ENCODE measurements around the gene ZGPAT.
A peak's percentile ranks its signal among the peaks of the same experiment; 100 is the strongest.

The ZGPAT gene

DNA sequence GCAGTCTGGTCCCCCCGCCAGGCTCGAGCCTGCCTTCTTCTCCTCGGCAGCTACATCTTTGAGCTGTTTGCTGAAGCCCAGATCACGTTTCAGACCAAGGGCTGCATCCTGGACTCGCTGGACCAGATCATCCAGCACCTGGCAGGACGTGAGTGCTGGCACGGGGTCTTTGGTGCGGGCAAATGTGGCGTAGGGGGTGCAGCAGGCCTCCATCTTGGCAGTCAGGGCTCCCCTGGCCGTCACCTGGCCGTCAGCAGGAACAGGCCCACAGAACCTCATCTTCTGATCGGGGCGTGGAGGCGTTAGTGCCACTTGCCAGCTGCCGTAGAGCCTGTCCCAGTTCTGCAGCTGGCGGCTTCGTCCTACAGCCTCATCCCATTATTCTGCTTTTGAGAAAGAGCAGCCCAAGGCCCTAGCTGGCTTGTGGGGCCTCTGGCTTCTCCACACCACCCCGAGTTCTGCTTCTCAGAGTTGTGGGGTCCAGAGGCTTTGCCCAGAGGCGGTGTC is 28.0 kb upstream of the ZGPAT start:
- no peak for DNase-seq

DNA sequence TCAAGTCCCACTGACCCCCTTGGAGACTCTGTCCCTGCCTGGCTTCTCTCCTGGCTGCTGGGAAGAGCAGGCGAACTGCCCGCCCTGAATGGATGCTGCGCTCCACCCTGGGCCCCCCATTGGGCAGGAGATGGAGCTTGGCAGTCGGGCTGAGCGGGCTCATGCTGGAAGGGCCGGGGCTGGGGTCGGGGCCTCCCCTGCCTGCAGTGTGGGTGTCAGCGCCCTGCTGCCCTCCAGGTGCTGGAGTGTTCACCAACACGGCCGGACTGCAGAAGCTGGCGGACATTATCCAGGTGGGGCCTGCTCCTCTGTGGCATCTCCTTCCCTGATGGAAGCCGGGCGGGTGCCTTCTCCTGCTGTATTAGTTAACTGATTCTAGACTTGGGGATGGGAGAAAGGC is 27.4 kb upstream of the ZGPAT start:
- DNase-seq: no peak

DNA sequence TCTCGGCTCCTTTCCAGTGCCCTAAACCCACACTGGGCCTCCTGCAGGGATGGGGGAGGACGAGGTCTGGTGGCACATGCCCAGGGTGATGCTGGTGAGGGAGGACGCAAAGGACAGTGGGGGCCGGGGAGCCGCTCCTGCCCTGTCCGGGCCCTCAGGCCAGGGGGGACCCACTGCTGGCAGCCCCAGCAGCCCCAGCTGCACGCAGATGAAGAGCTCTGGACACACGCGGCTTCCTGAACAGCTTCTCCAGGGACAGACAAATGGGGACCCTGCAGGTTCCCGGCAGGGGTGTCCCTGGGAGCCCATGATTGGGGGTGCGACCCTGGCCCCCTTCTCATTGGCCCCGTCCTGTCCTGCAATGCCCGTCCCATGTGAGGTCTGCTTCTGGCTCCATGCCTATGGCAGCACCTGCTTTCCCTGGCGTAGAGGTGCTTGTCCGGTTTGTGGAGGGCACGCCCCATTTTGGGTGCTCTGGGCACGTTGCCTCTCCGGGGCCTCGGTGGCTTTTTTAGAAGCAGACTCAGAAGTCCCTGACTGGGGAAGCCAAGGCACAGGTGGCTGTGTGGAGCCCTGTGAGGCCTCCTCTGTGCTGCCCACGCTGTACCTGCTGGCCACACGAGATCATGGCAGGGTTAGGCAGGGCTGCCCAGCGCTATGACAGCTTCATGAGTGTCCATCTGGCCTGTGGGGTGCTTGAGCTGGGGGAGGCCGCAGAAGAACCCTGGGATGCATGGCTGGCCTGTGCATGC is 26.8 kb upstream of the ZGPAT start:
- no peak for DNase-seq

DNA sequence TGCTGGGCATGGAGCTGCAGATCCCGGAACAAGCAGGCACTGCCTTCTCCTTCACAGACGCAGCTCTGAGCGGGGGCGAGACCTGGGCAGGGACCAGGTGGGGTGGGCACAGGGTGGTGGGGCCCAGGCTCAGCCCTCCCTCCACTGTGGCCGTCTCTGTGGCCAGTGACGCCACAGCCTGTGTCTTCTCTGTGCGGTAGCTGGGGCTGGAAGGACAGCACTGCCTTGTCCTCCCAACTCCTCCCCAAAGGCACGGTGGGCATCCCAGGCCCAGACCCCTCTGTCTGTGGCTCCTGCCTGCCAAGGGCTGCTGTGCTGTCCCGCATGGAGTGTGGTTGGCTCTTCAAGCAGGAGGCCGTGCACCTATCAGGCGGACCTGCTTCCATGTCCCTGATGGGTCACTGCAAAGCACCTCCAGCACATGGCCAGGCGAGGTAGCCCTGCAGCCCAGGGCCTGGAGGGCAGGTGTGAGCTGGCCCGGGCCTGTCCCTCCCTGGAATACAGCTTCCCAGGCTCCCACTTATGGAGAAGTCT is 26.2 kb upstream of the ZGPAT start:
- no peak for DNase-seq

DNA sequence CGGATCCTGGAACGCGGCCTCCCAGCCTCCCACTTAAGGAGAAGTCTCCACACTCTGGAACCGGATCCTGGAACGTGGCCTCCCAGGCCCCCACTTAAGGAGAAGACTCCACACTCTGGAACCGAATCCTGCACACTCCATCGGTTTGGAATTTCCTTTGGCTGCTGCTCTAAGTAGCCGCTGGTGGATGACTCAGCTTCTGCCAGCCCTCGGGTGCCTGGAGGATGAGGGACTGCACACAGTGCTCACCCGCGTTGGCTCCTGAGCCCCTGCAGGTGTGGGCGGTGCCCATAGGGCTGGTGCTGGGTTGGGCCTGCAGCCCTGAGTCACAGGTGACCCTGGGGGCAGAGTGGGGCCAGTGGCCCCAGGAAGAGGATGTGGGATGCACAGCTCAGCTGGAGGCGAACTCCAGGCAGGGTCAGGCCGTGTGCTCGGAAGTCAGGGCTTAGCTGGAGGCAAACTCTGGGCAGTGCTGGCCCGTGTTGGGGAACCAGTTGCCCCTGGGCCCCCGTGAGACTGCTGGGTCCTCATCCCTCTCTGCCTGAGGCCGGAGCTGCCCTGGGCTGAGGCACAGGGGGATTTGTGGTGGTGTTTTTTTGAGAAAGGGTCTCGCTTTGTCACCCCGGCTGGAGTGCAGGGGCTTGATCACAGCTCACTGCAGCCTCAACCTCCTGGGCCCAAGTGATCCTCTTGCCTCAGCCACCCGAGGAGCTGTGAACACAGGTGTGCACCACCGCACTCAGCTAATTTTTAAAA is 25.3 kb upstream of the ZGPAT start:
- peak; percentile 81 for DNase-seq

DNA sequence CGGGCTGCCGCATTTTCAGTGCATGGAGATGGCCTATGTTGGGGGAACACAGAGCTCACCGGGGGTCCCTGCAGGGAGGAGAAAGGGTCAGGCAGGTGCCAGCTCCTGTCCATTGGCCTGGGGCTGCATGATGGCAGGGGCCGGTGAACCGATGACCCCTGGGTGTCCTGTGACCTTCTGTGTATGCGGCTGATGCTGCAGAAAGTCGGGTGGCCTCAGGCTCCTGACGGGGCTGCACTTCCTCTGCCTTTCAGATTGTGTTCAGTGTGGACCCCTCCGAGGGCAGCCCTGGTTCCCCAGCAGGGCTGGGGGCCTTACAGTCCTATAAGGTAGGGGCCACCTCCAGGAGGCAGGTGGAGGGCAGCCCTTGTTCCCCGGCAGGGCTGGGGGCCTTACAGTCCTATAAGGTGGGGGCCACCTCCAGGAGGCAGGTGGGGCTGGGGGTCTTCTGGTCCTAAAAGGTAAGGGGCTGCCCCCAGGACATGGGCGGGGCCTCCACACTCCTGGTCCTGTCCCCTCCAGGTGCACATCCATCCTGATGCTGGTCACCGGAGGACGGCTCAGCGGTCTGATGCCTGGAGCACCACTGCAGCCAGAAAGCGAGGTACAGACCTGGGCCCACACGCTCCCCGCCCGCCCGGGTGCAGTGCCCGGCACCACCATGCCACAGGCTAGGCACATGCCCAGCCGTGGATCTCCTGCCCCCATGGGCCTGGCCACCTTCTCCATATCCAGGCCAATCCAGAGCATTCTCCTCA is 22.4 kb upstream of the ZGPAT start:
- no peak for DNase-seq

DNA sequence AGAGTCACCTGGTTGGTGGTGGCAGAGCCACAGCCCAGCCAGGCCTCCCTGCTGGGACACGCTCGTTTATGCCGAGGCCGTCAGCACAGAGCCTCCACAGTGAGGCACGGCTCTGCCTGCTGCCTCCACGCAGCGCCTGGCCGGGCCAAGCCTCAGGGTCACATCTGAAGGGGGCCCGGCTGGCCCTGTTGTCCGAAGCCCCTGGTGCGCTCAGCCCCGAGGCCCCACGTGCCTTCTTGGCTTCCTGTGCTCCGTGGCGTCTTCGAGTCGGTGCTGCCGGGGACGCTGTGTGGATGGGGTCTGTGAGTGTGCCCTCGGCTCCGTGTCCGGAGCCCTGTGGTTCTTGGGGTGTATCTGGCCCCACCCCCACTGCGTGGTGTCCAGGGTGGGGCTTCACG is 21.7 kb upstream of the ZGPAT start:
- DNase-seq: no peak

DNA sequence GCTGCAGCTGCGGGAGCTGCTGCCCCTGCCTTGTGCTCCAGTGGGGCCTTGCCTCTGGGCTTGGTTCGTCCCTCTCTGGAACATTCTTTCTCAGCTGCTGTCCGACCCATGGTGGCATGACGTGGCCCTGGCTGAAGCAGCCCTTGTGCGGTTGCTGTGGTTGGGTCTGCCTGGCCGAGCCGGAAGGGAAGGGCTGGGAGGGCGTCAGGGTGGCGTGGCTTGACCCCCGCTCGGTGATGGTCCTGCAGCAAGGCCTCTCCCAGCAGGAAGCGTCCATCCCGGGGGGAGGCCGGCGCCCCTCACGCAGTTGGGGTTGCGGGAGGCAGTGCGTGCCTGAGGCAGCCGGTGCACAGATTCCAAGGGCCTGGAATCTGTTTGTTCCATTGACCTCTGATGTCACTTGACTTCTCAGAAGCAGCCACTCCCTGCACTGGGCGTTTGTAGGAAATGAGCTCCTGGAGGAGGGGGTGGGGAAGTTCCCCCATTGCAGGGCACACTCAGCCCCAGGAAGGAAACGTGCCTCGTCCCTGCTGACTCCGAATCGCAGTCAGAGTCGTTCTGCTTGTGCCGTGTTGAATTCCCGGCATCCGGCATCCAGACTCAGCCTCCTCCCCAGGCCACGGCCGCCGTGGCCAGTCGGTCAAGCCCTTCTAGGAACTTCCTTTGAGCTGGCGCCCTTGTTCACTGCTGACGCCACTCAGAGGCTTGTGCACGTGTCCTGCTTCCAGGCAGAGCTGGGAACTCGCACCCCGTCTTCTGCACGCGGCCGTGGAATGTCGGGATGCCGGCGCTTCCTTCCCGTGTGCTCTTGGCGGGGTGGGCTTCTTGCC is 21.1 kb upstream of the ZGPAT start:
- no peak for DNase-seq

DNA sequence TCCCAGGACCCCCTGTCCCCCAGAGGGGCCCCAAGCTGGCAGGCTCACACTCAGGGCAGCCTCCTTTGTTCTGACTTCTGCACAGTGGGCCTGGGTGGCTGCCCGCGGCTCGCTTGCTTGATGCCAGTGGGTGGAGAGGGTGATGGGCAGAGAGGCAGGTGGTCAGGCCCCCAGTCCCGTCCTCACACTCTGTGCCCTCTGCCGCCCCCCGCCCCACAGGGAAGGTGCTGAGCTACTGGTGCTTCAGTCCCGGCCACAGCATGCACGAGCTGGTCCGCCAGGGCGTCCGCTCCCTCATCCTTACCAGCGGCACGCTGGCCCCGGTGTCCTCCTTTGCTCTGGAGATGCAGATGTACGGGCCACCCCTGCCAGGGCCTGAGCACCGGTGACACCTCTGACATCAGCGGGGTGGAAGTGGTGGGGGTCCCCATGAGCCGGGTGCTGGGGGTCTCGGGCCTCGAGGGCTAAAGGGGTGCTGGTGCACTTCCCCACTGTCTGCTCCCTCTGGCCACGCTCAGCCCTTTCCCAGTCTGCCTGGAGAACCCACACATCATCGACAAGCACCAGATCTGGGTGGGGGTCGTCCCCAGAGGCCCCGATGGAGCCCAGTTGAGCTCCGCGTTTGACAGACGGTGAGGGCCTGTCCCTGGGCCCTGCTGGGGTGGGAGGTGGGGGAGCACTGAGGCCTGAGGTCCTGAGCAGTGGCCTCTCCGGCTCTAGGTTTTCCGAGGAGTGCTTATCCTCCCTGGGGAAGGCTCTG is 20.2 kb upstream of the ZGPAT start:
- no peak for DNase-seq

DNA sequence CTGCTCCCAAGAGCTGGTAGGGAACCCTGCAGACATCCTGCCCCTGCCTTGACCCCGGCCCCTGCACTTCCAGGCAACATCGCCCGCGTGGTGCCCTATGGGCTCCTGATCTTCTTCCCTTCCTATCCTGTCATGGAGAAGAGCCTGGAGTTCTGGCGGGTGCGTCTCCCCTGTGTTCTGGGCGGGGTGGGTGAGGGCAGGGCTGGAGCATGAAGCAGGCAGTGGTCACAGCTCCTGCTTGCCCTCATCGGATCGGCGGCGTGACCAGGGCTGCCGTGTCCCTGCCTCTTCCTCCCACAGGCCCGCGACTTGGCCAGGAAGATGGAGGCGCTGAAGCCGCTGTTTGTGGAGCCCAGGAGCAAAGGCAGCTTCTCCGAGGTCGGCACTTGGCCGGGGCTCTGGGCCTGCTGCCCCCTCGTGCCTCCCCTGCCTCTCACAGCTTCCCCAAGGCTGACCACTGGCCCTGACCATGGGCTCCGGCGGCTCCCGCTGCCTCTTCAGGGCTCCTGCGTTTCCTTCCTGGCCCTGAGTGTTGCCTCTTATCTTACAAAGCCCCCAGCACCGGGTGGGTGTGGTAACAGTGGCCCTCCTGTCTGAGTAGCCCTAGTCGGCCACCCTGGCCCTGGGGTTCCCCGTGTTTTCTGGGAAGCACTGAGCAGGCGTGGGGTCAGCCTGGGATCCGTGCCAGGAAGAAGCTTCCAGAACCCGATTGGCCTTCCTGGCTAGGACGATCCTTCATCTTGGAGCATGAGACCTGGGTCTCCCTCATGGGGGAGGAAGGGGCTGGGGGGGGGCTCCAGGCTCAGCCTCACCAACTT is 19.4 kb upstream of the ZGPAT start:
- no peak for DNase-seq

DNA sequence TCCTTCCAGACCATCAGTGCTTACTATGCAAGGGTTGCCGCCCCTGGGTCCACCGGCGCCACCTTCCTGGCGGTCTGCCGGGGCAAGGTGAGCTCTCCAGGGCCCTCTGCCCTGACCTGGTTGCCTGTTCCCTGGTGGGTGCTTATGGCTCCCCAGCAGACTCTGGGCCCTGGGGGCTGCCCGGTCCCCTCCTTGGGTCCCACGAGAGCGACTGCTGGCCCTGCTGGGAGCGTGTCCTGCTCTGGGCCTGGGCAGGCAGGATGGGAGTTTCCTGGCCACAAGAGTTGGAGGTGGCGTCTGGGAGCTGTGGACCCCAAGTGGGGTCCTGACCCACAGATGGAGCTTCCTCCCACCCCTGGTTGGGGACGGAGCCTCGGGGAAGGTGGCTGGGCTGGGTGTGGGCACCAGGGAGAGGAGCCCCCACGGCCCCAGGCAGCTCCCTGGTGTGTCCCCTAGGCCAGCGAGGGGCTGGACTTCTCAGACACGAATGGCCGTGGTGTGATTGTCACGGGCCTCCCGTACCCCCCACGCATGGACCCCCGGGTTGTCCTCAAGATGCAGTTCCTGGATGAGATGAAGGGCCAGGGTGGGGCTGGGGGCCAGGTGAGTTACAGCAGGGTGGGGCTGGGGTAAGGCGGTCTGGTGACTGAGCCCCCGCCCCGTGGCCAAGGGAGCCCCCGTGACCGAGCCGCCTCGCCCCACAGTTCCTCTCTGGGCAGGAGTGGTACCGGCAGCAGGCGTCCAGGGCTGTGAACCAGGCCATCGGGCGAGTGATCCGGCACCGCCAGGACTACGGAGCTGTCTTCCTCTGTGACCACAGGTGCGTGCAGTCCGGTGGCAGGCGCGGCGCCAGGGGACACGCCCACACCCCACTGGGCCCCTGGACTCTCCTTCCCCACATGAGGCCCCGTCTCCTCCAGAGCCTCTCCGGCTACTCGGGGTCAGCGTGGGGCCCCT is 18.5 kb upstream of the ZGPAT start:
- no peak for DNase-seq

DNA sequence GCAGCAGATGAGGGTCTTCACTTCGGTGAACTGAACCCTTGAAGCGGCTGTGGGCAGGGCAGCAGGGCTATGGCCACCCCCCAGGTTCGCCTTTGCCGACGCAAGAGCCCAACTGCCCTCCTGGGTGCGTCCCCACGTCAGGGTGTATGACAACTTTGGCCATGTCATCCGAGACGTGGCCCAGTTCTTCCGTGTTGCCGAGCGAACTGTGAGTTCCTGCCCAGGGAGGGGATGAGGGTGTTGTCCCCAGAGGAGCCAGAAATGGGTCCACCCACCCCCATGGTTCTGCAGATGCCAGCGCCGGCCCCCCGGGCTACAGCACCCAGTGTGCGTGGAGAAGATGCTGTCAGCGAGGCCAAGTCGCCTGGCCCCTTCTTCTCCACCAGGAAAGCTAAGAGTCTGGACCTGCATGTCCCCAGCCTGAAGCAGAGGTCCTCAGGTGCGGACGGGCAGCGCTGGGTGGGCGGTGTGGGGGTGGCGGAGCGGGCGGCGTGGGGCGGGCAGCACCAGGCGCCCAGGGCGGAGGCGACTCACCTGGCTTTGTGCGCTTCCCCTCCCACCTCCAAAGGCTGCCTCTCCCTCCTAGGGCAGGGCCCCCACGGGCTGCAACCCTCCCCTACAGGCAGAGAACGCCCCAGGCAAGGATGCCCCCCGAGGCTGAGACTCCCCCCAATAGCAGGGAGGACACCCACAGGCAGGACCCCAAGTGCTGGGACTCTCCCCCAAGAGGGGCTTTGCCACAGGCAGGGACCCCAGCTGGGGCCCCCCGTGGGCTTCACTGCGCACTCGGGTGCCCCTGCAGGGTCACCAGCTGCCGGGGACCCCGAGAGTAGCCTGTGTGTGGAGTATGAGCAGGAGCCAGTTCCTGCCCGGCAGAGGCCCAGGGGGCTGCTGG is 17.6 kb upstream of the ZGPAT start:
- DNase-seq: no peak

DNA sequence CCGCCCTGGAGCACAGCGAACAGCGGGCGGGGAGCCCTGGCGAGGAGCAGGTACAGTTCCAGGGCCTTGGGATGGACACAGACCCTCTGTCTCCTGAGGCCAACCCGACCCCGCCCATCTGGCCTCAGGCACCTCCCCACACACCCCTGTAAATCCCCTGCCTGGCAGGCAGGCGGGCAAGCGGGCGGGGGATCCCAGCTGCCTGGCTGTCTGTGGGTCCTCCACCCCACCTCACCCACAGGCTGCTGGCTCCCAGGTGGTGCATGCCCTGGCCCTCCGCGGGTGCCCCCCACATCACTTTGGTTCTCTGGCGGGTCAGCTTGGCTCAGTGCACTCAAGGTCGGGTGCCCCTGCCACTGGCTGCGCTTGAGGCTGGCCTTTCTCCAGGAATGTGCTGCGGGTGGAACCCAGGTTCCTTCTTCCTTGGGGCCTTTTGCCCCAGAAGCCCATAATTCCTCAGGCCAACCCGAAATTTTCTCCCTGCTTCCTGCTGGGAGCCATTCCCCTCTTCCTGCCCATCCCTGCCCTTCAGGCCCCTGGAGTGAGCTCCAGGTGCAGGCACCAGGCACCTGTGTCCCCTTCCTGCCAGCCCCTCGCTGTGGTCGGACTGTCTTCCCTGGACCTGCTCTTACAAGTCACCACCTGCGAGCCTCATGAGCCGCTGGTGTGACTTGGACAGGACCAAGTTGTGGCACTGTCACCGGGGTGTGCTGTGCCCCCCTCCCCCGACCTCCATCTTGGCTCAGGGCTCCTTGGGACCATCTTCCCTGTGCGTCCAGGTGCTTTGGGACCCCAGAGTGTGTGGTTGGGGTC is 16.7 kb upstream of the ZGPAT start:
- DNase-seq: no peak

DNA sequence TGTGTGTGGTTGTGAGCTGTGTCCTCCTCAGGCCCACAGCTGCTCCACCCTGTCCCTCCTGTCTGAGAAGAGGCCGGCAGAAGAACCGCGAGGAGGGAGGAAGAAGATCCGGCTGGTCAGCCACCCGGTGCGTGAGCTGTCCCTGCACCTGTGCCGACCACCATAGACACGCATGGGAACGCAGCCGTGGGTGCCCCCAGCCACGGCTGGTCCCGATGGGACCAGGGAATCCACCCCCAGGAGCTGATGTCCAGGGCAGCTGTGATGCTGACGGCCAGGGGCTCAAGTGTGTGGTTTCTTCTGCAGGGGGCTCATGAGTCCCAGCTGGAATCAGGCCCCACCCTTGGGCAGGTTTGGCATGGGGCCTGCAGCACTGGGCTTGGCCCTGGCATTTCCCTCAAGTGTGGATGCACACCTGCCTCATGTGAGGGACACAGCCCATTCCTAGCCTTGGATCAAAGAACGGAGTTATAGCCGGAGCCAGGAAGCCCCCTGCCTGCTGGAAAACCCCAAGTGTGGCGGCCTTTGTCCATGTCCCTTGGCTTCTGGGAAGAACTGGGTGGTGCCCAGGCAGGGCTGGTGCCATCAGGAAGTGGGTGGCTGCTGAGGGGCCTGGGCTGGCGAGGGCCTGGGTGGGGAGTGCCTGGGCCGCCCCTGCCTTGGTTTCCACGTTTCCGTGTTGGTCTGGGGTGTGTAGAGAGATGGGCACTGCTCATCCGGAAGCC is 16.0 kb upstream of the ZGPAT start:
- no peak for DNase-seq

DNA sequence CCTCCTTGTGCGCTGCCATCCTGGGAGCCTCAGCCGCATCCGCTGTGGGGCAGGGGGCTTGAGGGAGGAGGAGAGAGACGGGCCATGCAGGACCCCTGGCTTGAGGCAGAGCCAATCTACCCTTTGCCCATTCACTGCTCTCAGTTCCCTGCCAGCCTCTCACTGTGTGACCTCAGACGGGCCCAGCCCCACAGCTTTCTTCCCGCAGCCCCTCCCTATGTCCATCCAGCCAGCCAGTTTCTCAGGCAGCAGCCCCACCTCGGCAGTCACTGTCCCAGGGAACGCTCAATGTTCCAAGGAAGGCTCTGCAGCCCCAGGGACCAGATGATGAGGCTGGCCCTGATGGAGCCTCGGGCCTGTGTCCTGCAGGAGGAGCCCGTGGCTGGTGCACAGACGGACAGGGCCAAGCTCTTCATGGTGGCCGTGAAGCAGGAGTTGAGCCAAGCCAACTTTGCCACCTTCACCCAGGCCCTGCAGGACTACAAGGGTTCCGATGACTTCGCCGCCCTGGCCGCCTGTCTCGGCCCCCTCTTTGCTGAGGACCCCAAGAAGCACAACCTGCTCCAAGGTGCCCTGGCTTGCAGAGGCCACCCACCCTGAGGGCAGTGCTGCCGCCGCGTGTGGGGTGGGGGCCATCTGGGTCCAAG is 15.3 kb upstream of the ZGPAT start:
- DNase-seq: no peak

DNA sequence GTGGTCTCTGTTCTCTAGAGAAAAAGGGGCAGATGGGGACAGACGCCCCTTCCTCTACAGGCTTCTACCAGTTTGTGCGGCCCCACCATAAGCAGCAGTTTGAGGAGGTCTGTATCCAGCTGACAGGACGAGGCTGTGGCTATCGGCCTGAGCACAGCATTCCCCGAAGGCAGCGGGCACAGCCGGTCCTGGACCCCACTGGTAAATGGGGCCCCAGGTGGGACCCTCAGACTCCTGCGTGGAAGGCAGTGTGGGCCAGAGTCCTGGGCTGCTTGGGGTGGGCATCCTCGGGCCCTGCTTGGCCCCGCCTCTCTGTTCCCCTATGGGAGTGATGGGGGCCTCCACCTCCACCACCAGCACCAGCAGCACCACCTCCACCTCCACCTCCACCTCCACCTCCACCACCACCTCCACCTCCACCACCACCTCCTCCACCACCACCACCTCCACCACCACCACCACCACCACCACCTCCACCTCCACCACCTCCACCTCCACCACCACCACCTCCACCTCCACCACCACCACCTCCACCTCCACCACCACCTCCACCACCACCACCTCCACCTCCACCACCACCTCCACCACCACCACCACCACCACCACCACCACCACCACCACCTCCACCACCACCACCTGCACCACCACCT is 14.6 kb upstream of the ZGPAT start:
- no peak for DNase-seq
